Measurements from ENCODE around the gene DBR1. TPM values are rescaled to one million over a fixed set of nuclear protein-coding genes. Genes with fewer than 3 reads are reported as not detected.

The DBR1 gene
- total and polyA plus RNA-seq, 2 of the 13 experiments (the other 11 are each of a cell fraction or from before 2014, with no cell fraction given), result 6.4 to 16.7 TPM

GRCh38 chr3:138187296-138188012 lies 12.7 kb upstream of the DBR1 start, which contains the start of gene ARMC8 (continued):
- TF ChIP-seq MED1 (CRISPR knock-in tag; IDR thresholded peaks at IDR 0.05) (peak; percentile 65), HNF4G (IDR thresholded peaks at IDR 0.05; ENCODE audit: borderline replicate concordance, low read depth, low read length) (0 out of 2 replicates have a peak, but pooled peaks have one; percentile 23), HNF4G (CRISPR knock-in tag; IDR thresholded peaks at IDR 0.05; ENCODE audit: borderline replicate concordance, low read depth) (peak; percentile 31; the same call in 1 of the 2 replicates), SATB2 (CRISPR knock-in tag; IDR thresholded peaks at IDR 0.05) (no peak), ARNT (IDR thresholded peaks at IDR 0.05) (no peak), CAMTA2 (CRISPR knock-in tag; IDR thresholded peaks at IDR 0.05; ENCODE audit: borderline replicate concordance) (no peak), ZBTB21 (CRISPR knock-in tag; IDR thresholded peaks at IDR 0.05) (no peak), SOX5 (CRISPR knock-in tag; IDR thresholded peaks at IDR 0.05; ENCODE audit: borderline replicate concordance) (no peak), ZNF33B (CRISPR knock-in tag; IDR thresholded peaks at IDR 0.05) (no peak; the same call in 1 of the 2 replicates), ZNF800 (CRISPR knock-in tag; IDR thresholded peaks at IDR 0.05) (no peak), RBM39 (IDR thresholded peaks at IDR 0.05; ENCODE audit: low read depth, low read length, poor library complexity, severe bottlenecking) (peak; percentile 78), ZNF335 (CRISPR knock-in tag; IDR thresholded peaks at IDR 0.05) (no peak), ZNF282 (IDR thresholded peaks at IDR 0.05; ENCODE audit: partially characterized antibody) (no peak), ZBTB38 (CRISPR knock-in tag; IDR thresholded peaks at IDR 0.05) (peak; percentile 40; the same call in 1 of the 2 replicates), TP53 (CRISPR knock-in tag; conservative IDR thresholded peaks at IDR 0.05) (no peak), RCOR2 (CRISPR knock-in tag; IDR thresholded peaks at IDR 0.05) (no peak), ATM (IDR thresholded peaks at IDR 0.05; ENCODE audit: borderline replicate concordance) (no peak), ATF3 (CRISPR knock-in tag; IDR thresholded peaks at IDR 0.05) (peak; percentile 11; the same call in 1 of the 2 replicates), KDM5B (CRISPR knock-in tag; IDR thresholded peaks at IDR 0.05; ENCODE audit: borderline replicate concordance) (peak; percentile 74; the same call in 1 of the 2 replicates), ZNF644 (CRISPR knock-in tag; IDR thresholded peaks at IDR 0.05; ENCODE audit: low read depth) (peak; percentile 47; the same call in 1 of the 2 replicates)
- TF ChIP-seq, protein P1, sequence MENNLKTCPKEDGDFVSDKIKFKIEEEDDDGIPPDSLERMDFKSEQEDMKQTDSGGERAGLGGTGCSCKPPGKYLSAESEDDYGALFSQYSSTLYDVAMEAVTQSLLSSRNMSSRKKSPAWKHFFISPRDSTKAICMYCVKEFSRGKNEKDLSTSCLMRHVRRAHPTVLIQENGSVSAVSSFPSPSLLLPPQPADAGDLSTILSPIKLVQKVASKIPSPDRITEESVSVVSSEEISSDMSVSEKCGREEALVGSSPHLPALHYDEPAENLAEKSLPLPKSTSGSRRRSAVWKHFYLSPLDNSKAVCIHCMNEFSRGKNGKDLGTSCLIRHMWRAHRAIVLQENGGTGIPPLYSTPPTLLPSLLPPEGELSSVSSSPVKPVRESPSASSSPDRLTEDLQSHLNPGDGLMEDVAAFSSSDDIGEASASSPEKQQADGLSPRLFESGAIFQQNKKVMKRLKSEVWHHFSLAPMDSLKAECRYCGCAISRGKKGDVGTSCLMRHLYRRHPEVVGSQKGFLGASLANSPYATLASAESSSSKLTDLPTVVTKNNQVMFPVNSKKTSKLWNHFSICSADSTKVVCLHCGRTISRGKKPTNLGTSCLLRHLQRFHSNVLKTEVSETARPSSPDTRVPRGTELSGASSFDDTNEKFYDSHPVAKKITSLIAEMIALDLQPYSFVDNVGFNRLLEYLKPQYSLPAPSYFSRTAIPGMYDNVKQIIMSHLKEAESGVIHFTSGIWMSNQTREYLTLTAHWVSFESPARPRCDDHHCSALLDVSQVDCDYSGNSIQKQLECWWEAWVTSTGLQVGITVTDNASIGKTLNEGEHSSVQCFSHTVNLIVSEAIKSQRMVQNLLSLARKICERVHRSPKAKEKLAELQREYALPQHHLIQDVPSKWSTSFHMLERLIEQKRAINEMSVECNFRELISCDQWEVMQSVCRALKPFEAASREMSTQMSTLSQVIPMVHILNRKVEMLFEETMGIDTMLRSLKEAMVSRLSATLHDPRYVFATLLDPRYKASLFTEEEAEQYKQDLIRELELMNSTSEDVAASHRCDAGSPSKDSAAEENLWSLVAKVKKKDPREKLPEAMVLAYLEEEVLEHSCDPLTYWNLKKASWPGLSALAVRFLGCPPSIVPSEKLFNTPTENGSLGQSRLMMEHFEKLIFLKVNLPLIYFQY (CRISPR knock-in tag; IDR thresholded peaks at IDR 0.05; ENCODE audit: borderline replicate concordance), result no peak; the same call in 1 of the 2 replicates
- TF ChIP-seq, protein P2, sequence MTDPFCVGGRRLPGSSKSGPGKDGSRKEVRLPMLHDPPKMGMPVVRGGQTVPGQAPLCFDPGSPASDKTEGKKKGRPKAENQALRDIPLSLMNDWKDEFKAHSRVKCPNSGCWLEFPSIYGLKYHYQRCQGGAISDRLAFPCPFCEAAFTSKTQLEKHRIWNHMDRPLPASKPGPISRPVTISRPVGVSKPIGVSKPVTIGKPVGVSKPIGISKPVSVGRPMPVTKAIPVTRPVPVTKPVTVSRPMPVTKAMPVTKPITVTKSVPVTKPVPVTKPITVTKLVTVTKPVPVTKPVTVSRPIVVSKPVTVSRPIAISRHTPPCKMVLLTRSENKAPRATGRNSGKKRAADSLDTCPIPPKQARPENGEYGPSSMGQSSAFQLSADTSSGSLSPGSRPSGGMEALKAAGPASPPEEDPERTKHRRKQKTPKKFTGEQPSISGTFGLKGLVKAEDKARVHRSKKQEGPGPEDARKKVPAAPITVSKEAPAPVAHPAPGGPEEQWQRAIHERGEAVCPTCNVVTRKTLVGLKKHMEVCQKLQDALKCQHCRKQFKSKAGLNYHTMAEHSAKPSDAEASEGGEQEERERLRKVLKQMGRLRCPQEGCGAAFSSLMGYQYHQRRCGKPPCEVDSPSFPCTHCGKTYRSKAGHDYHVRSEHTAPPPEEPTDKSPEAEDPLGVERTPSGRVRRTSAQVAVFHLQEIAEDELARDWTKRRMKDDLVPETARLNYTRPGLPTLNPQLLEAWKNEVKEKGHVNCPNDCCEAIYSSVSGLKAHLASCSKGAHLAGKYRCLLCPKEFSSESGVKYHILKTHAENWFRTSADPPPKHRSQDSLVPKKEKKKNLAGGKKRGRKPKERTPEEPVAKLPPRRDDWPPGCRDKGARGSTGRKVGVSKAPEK (CRISPR knock-in tag; IDR thresholded peaks at IDR 0.05; ENCODE audit: borderline replicate concordance), result no peak
